CD4-positive, alpha-beta memory T cell (primary cell): ENCODE results near the gene MKS1. TPM values are rescaled to one million over a fixed set of nuclear protein-coding genes. Genes with fewer than 3 reads are reported as not detected.

ENCODE experiments used
- CTCF ChIA-PET: fragments of 350-600 bp; sonication (Branson Sonifier 250); formaldehyde crosslinking; loops from one replicate; lab custom pipeline; 2021; ENCODE audit warnings: inconsistent platforms; ENCODE audit not compliant: partially characterized antibody; lab: Charles Lee
- POLR2A ChIA-PET: fragments of 350-600 bp; sonication (Branson Sonifier 250); formaldehyde crosslinking; loops from one replicate; lab custom pipeline; 2021; ENCODE audit not compliant: partially characterized antibody; lab: Charles Lee
- DNase-seq, 5 donors: peaks; one replicate each; pipeline versions ENCODE4 v3.0.0 to v3.0.0-alpha.2; 2020 to 2022; ENCODE audit warnings: mixed read lengths in 1 of 5
- H3K27ac ChIP-seq: one replicate; pipeline ENCODE4 v1.7.0; 2013; ENCODE audit warnings: low read depth, low read length
- H3K27me3 ChIP-seq: 2 replicates; pipeline ENCODE4 v1.7.0; 2013; ENCODE audit warnings: mild to moderate bottlenecking, low read length, moderate library complexity; ENCODE audit not compliant: insufficient read depth
- H3K36me3 ChIP-seq: 2 replicates; pipeline ENCODE4 v1.7.0; 2013; ENCODE audit warnings: mild to moderate bottlenecking, low read length, moderate library complexity; ENCODE audit not compliant: insufficient read depth
- H3K4me1 ChIP-seq: 2 replicates; pipeline ENCODE4 v1.7.0; 2013; ENCODE audit warnings: mild to moderate bottlenecking, low read length, moderate library complexity; ENCODE audit not compliant: insufficient read depth
- H3K4me3 ChIP-seq, 2 donors: one replicate each; pipeline ENCODE4 v1.7.0; 2013; ENCODE audit warnings: low read length in 2 of 2, mild to moderate bottlenecking in 1 of 2
- H3K9me3 ChIP-seq, 2 donors: one replicate each; pipeline ENCODE4 v1.7.0; 2013; ENCODE audit warnings: low read length in 2 of 2, control low read depth in 1 of 2; ENCODE audit not compliant: control insufficient read depth in 1 of 2
- H3K27ac Mint-ChIP-seq, 7 donors: one replicate each; pipeline ENCODE4 v1.8.0; 2020 to 2021; ENCODE audit warnings: mixed read lengths in 7 of 7, mild to moderate bottlenecking in 6 of 7, inconsistent platforms in 3 of 7, moderate library complexity in 3 of 7
- H3K27me3 Mint-ChIP-seq, 2 donors: one replicate each; pipeline ENCODE4 v1.8.0; 2020 to 2021; ENCODE audit warnings: mixed read lengths in 2 of 2
- H3K36me3 Mint-ChIP-seq, 2 donors: one replicate each; pipeline ENCODE4 v1.8.0; 2020 to 2021; ENCODE audit warnings: mixed read lengths in 2 of 2, inconsistent platforms in 1 of 2, mild to moderate bottlenecking in 1 of 2
- H3K4me1 Mint-ChIP-seq, 4 donors: one replicate each; pipeline ENCODE4 v1.8.0; 2020 to 2021; ENCODE audit warnings: mixed read lengths in 4 of 4, mild to moderate bottlenecking in 1 of 4
- H3K4me3 Mint-ChIP-seq, 8 donors: one replicate each; pipeline ENCODE4 v1.8.0; 2020 to 2021; ENCODE audit warnings: mixed read lengths in 8 of 8, mild to moderate bottlenecking in 7 of 8, moderate library complexity in 6 of 8, inconsistent platforms in 3 of 8
- H3K9me3 Mint-ChIP-seq, 8 donors: one replicate each; pipeline ENCODE4 v1.8.0; 2020 to 2021; ENCODE audit warnings: mixed read lengths in 8 of 8, mild to moderate bottlenecking in 5 of 8, inconsistent platforms in 3 of 8, moderate library complexity in 1 of 8
- intact Hi-C: fragments of 100-400 bp; cut with micrococcal nuclease; formaldehyde crosslinking; loops from one replicate; pipeline ENCODE4 v1.15.1; 2023
- polyA plus RNA-seq, 2 donors: library from polyadenylated mRNA; unstranded; fragments of 300-500 nt; fragmentation: Illumina TruSeq; gene quantifications; one replicate each; pipeline ENCODE4 v1.2.3, GENCODE V29; 2021
- total RNA-seq, 2 experiments: library from RNA; stranded (reverse); gene quantifications; one replicate each; pipeline ENCODE4 v1.2.3, GENCODE V29; 2021

MKS1 gene
- total and polyA plus RNA-seq, 4 experiments from 2014 or later: 12.1 to 29.4 (median 20.7) TPM

DNA sequence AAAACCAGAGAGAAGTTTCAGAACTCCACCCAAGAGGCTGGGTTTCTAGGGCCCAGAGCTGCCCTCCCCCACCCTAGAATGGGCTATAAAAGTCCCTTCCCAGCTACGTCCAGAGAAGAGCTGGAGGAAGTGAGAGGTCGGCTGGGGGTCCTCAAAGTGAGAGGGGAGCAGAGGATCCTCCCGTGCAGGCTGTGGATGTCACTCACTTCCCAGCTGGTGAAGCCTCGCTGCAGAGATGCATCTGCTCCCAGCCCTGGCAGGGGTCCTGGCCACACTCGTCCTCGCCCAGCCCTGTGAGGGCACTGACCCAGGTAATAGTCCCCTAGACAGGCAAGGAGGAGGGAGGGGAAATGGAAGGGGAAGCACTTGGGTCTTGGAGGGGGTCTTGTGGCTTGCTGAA, 26.4 kb downstream of the MKS1 start, which contains the start of gene EPX:
TSS of gene EPX (plus strand) at position 115 of the 400 bp plus-strand sequence. CDS start at position 236, 121 bp downstream.
- Mint-ChIP-seq H3K4me3 (no peak within 1 kb of the TSS), H3K27ac (no peak within 1 kb of the TSS), H3K36me3 (no peaks in the 10 kb centered on the region), H3K27me3 (peaks cover 5 to 15% of the 10 kb centered on the region in 2 donors), H3K9me3 (no peaks in the 10 kb centered on the region), H3K4me1 (no peaks in the 10 kb centered on the region)
- no peak within 1 kb of the TSS for H3K27ac ChIP-seq
- H3K27me3 ChIP-seq: peaks cover 4% of the 10 kb centered on the region
- H3K4me3 ChIP-seq: no peak within 1 kb of the TSS
- no peaks in the 10 kb centered on the region for H3K4me1 ChIP-seq
- no peaks in the 10 kb centered on the region for H3K36me3 ChIP-seq
- intact Hi-C loops: no loop called here
- no peaks in the 10 kb centered on the region for H3K9me3 ChIP-seq
- ChIA-PET POLR2A (no interaction called here), CTCF (interaction anchor here (1.2 kb wide), 1 partner anchor 57 kb away, joined by 4 read pairs; no protein-coding TSS in a partner anchor)
- DNase-seq: no peak

DNA sequence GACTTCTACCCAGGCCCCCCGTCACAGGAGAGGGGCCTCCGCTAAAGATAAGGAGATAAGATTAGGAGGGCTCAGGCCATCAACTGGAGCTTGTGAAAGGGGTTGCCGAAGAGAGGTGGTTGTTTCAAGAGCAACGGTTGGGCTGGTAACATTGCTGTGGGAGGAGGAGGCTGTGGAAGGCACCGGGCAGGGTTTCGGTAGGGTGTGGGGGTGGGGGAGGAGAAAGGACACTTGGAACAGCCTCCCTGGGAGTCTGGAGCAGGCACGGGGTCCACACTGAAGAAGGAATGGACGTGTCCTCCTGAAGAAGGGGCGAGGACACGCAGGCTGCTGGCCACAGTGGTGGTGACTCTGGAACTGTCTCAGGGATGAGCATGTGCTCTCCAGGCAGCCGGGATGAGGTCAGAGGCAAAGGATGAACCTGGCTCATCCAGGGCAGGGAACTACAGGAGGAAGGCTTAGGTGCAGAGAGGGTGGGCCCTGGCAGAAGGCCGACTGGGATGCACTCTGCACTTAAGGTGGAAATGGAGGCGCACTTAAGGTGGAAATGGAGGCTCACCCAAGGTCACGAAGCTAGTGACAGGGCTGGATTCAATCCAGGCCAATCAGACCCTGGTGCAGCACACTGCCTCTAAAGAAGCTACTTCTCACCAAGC, 27.7 kb downstream of the MKS1 start:
- peaks cover 2 to 14% of the 10 kb centered on the region in 2 donors for H3K27me3 Mint-ChIP-seq
- H3K36me3 ChIP-seq: no peaks in the 10 kb centered on the region
- H3K9me3 ChIP-seq: no peaks in the 10 kb centered on the region
- no peak overlapping the region for H3K27ac ChIP-seq
- DNase-seq: no peak
- intact Hi-C loops: no loop called here
- no peaks in the 10 kb centered on the region for H3K9me3 Mint-ChIP-seq
- no peak overlapping the region for H3K4me3 Mint-ChIP-seq
- H3K4me3 ChIP-seq: no peak overlapping the region
- no peaks in the 10 kb centered on the region for H3K36me3 Mint-ChIP-seq
- H3K27me3 ChIP-seq: peaks cover 4% of the 10 kb centered on the region
- no peaks in the 10 kb centered on the region for H3K4me1 ChIP-seq
- no peaks in the 10 kb centered on the region for H3K4me1 Mint-ChIP-seq
- peak overlapping the region in 1 of 7 donors; percentile 19 for H3K27ac Mint-ChIP-seq
- CTCF ChIA-PET: interaction anchor here (0.7 to 2.7 kb wide), 4 partner anchors 9 to 814 kb away, joined by 3 to 17 read pairs (median 4); no protein-coding TSS in a partner anchor
- POLR2A ChIA-PET: no interaction called here

DNA sequence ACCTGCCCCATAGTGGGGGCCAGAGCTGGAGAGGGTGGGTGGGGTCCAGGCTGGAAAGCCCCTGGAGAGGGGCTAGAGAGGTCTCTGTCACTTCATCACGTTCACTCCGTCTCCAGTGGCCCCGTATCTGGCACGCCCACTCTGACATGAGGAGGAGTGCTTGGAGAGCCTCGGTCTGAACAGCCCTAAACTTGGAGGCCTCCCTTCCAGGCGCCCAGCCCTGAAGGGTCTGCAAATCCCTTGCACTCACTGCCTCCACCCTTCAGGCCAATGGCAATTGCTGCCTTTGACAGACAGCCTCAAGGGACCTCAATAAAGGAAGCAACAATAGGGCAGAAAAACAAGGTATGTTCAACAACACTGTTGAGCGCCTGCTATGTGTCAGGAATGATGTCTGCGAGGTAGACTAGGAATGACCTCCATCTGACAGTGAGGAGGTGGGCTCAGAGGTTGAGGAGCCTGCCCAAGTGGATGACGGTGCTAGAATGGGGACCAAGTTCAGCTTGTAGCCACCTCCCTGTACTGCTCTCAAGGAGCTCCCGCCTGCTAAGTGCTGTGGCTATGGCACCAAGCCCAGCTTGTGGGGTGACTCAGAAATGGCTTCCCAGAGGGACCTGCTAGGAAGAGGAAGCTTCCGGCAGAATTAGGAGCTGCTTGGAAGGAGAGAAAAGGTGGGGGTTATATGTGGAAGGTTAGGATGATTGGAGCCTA, 29.5 kb downstream of the MKS1 start:
- intact Hi-C loops: no loop called here
- DNase-seq: no peak
- H3K4me3 Mint-ChIP-seq: no peak overlapping the region
- H3K4me1 ChIP-seq: peaks cover 3% of the 10 kb centered on the region
- peaks cover 4% of the 10 kb centered on the region for H3K27me3 ChIP-seq
- peaks cover 0 to 1% (median 0%) of the 10 kb centered on the region in 8 donors for H3K9me3 Mint-ChIP-seq
- POLR2A ChIA-PET: no interaction called here
- no peak overlapping the region for H3K27ac ChIP-seq
- no peak overlapping the region for H3K4me3 ChIP-seq
- H3K9me3 ChIP-seq: no peaks in the 10 kb centered on the region
- H3K4me1 Mint-ChIP-seq: peaks cover 2 to 6% (median 4%) of the 10 kb centered on the region in 4 donors
- H3K36me3 ChIP-seq: no peaks in the 10 kb centered on the region
- no peaks in the 10 kb centered on the region for H3K36me3 Mint-ChIP-seq
- H3K27ac Mint-ChIP-seq: no peak overlapping the region
- H3K27me3 Mint-ChIP-seq: peaks cover 2 to 12% of the 10 kb centered on the region in 2 donors
- CTCF ChIA-PET: interaction anchor here (2.7 kb wide), 1 partner anchor 11 kb away, joined by 17 read pairs; no protein-coding TSS in a partner anchor

DNA sequence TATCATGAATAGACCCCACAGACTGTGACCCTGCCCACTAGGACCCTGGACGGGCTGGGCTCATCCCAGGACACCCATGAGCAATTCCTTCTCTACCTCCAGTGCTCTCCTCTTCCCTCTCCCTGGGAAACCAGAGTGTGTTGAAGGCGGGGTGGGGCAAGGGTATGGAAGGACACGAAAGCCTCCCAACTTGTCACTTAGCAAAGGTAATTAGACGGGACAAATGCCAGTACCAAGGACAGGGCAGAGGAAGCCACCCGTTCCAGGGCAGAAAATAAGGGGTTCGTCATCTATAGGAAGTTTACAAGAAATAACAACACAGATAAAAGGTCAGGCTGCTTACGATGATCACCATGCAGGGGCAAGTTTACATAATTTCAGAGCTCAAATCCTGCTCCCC, 31.4 kb downstream of the MKS1 start:
- CTCF ChIA-PET: interaction anchor here (0.9 kb wide), 1 partner anchor 12 kb away, joined by 4 read pairs; no protein-coding TSS in a partner anchor
- Histone ChIP-seq H3K27me3 (peaks cover 4% of the 10 kb centered on the region), H3K36me3 (no peaks in the 10 kb centered on the region), H3K4me3 (no peak overlapping the region), H3K4me1 (peaks cover 3% of the 10 kb centered on the region), H3K27ac (no peak overlapping the region), H3K9me3 (no peaks in the 10 kb centered on the region)
- Mint-ChIP-seq H3K4me1 (peaks cover 2 to 6% (median 4%) of the 10 kb centered on the region in 4 donors), H3K9me3 (peaks cover 0 to 1% (median 0%) of the 10 kb centered on the region in 8 donors), H3K36me3 (no peaks in the 10 kb centered on the region), H3K27ac (no peak overlapping the region), H3K4me3 (no peak overlapping the region), H3K27me3 (peaks cover 2 to 12% of the 10 kb centered on the region in 2 donors)
- DNase-seq: no peak
- POLR2A ChIA-PET: no interaction called here
- intact Hi-C loops: no loop called here

DNA sequence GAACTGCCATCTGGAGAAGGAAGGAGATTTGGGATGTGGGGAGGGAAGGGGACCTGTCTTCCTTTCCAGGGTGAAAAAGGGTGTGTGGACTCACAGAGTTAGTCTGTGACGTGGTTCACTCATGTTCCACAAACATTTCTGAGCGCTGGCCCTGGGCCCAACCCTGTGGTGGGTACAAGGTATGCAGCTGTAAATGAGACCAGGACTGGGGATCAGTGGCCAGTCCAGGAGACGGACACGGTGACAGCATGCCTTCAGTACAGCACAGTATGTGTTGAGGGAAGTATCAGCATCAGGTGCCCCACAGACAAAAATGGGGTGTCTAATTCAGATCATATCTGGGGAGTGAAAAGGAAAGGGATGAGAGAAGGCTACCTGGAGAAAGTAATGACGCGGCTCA, 32.0 kb downstream of the MKS1 start:
- peaks cover 2 to 12% of the 10 kb centered on the region in 2 donors for H3K27me3 Mint-ChIP-seq
- H3K4me1 Mint-ChIP-seq: peaks cover 2 to 6% (median 4%) of the 10 kb centered on the region in 4 donors
- Histone ChIP-seq H3K4me1 (peaks cover 3% of the 10 kb centered on the region), H3K27me3 (peaks cover 4% of the 10 kb centered on the region), H3K4me3 (no peak overlapping the region), H3K27ac (no peak overlapping the region), H3K36me3 (no peaks in the 10 kb centered on the region), H3K9me3 (no peaks in the 10 kb centered on the region)
- H3K36me3 Mint-ChIP-seq: no peaks in the 10 kb centered on the region
- ChIA-PET CTCF (no interaction called here), POLR2A (no interaction called here)
- H3K9me3 Mint-ChIP-seq: peaks cover 0 to 1% (median 0%) of the 10 kb centered on the region in 8 donors
- H3K27ac Mint-ChIP-seq: no peak overlapping the region
- intact Hi-C loops: no loop called here
- DNase-seq: no peak
- H3K4me3 Mint-ChIP-seq: no peak overlapping the region

DNA sequence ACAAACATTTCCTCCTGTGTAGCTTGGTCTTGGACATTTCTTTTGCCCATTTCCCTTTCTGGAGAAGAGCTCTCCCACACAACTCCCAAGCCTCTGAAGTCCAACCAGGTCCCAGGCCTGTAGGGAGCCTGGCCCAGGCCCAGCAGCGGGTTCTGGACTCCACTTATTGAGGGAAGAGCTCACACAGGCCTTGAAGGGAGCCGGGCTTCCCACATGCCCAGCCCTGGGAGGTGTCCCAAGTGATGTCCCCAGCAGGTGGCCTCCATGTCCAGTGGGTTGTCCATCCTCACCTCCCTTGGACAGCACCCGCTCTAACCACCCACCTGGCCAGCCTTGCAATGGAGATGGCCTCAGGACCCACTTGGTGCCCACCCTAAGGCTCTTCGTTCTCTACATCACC, 32.5 kb downstream of the MKS1 start:
- peaks cover 4% of the 10 kb centered on the region for H3K27me3 ChIP-seq
- no peak overlapping the region for H3K4me3 ChIP-seq
- peaks cover 3% of the 10 kb centered on the region for H3K4me1 ChIP-seq
- H3K36me3 Mint-ChIP-seq: no peaks in the 10 kb centered on the region
- no peak overlapping the region for H3K27ac ChIP-seq
- peaks cover 0 to 1% (median 0%) of the 10 kb centered on the region in 8 donors for H3K9me3 Mint-ChIP-seq
- POLR2A ChIA-PET: no interaction called here
- no peak overlapping the region for H3K27ac Mint-ChIP-seq
- H3K9me3 ChIP-seq: no peaks in the 10 kb centered on the region
- no peak overlapping the region for H3K4me3 Mint-ChIP-seq
- DNase-seq: no peak
- peaks cover 2 to 6% (median 4%) of the 10 kb centered on the region in 4 donors for H3K4me1 Mint-ChIP-seq
- no peaks in the 10 kb centered on the region for H3K36me3 ChIP-seq
- peaks cover 2 to 12% of the 10 kb centered on the region in 2 donors for H3K27me3 Mint-ChIP-seq
- CTCF ChIA-PET: no interaction called here
- intact Hi-C loops: no loop called here
